AG04450 (cell line): ENCODE data around the gene TINCR. TPM values are rescaled to one million over a fixed set of nuclear protein-coding genes. Genes with fewer than 3 reads are reported as not detected.

Source experiments
- CTCF ChIA-PET: fragments of 300-600, 350-600 bp; formaldehyde crosslinking; extraction: SDS; loops from one replicate; lab custom pipeline; 2022; ENCODE audit warnings: antibody characterized with exemption, inconsistent platforms; lab: Charles Lee
- POLR2A ChIA-PET: fragments of 350-600 bp; formaldehyde crosslinking; extraction: SDS; loops from one replicate; lab custom pipeline; 2021; ENCODE audit warnings: antibody characterized with exemption, inconsistent platforms; lab: Yijun Ruan, JAX
- DNase-seq: peaks from one replicate; pipeline ENCODE4 v3.0.0-alpha.2; 2011; ENCODE audit warnings: low read depth, low spot score
- H3K27ac ChIP-seq: one replicate; pipeline ENCODE4 v1.5.1; 2012; ENCODE audit warnings: low read depth, low read length, control low read depth
- H3K27me3 ChIP-seq: one replicate; pipeline ENCODE4 v1.6.0; 2012; ENCODE audit warnings: low read length; ENCODE audit not compliant: control insufficient read depth, insufficient read depth
- H3K4me3 ChIP-seq: 2 replicates; pipeline ENCODE4 v1.5.1; 2011; ENCODE audit warnings: mild to moderate bottlenecking, low read depth, low read length, control low read depth
- H3K9me3 ChIP-seq: 2 replicates; pipeline ENCODE4 v1.5.1; 2012; ENCODE audit warnings: low read length; ENCODE audit not compliant: control insufficient read depth, insufficient read depth
- CTCF ChIP-seq: IDR thresholded peaks from 2 replicates; pipeline ENCODE4 v1.5.1; 2011; ENCODE audit warnings: low read depth, low read length, control low read depth, inconsistent platforms
- polyA plus RNA-seq: library from polyadenylated mRNA; depleted of rRNA; stranded (reverse); fragments of >200 nt; gene quantifications from 2 replicates; pipeline ENCODE4 v1.2.3, GENCODE V29; 2011

Gene TINCR
- polyA plus RNA-seq, 1 experiment, result 0.04 TPM

- TF ChIP-seq CTCF, result peak; percentile 47
- H3K9me3 ChIP-seq, result peaks cover 18% of the 10 kb centered on the region
- POLR2A ChIA-PET, result no interaction called here
- peaks cover 45% of the 10 kb centered on the region for H3K27me3 ChIP-seq
- H3K4me3 ChIP-seq, result no peak overlapping the region
- CTCF ChIA-PET, result no interaction called here
- no peak for DNase-seq
- H3K27ac ChIP-seq, result no peak overlapping the region
Measured at GRCh38 chr19:5561559-5561958, 6.2 kb downstream of the TINCR start.

GRCh38 chr19:5560156-5560555 lies 7.6 kb downstream of the TINCR start:
- no peak for DNase-seq
- TF ChIP-seq CTCF, result no peak
- H3K9me3 ChIP-seq, result peaks cover 18% of the 10 kb centered on the region
- CTCF ChIA-PET, result no interaction called here
- peaks cover 39% of the 10 kb centered on the region for H3K27me3 ChIP-seq
- no peak overlapping the region for H3K27ac ChIP-seq
- POLR2A ChIA-PET, result no interaction called here
- H3K4me3 ChIP-seq, result no peak overlapping the region

GRCh38 chr19:5559804-5560133 lies 8.0 kb downstream of the TINCR start:
- H3K27me3 ChIP-seq, result peaks cover 36% of the 10 kb centered on the region
- H3K4me3 ChIP-seq, result no peak overlapping the region
- H3K27ac ChIP-seq, result no peak overlapping the region
- H3K9me3 ChIP-seq, result peaks cover 18% of the 10 kb centered on the region
- ChIA-PET POLR2A (no interaction called here), CTCF (no interaction called here)
- TF ChIP-seq CTCF, result no peak
- no peak for DNase-seq

GRCh38 chr19:5558101-5558621 lies 9.6 kb downstream of the TINCR start:
- POLR2A ChIA-PET, result no interaction called here
- peaks cover 18% of the 10 kb centered on the region for H3K9me3 ChIP-seq
- no peak for DNase-seq
- CTCF ChIA-PET, result no interaction called here
- TF ChIP-seq CTCF, result no peak
- H3K27me3 ChIP-seq, result peaks cover 36% of the 10 kb centered on the region
- no peak overlapping the region for H3K27ac ChIP-seq
- no peak overlapping the region for H3K4me3 ChIP-seq

- H3K9me3 ChIP-seq, result peaks cover 15% of the 10 kb centered on the region
- TF ChIP-seq CTCF, result no peak
- ChIA-PET POLR2A (no interaction called here), CTCF (no interaction called here)
- peaks cover 36% of the 10 kb centered on the region for H3K27me3 ChIP-seq
- H3K4me3 ChIP-seq, result no peak overlapping the region
- DNase-seq, result no peak
- H3K27ac ChIP-seq, result no peak overlapping the region
Measured at GRCh38 chr19:5557691-5558090, 10.1 kb downstream of the TINCR start.
